ENCODE measurements around the gene YDJC. TPM values are rescaled to one million over a fixed set of nuclear protein-coding genes. Genes with fewer than 3 reads are reported as not detected.

YDJC gene
- total and polyA plus RNA-seq, 9 of the 15 experiments (the other 6 are each of a cell fraction or from before 2014, with no cell fraction given): 13.5 to 871 (median 164) TPM

DNA sequence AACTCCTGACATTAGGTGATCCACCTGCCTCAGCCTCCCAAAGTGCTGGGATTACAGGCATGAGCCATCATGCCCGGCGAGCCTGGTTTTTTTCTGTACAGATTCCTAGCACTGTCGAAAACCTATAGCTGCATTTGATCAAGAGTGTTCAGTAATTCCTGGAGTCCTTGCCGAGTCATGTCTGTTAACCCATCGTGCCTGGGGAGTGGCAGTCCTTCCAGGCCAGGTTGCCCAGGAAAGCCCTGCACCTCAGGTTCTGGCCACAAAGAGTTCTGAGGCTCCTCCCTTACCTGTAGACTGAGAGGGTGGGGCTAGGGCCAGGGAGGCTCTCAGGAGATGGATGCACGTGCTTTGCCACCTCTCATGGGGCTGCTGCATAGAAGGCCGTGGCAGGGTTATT lies 17.0 kb downstream of the YDJC start (continued):
- TF ChIP-seq, protein P1, sequence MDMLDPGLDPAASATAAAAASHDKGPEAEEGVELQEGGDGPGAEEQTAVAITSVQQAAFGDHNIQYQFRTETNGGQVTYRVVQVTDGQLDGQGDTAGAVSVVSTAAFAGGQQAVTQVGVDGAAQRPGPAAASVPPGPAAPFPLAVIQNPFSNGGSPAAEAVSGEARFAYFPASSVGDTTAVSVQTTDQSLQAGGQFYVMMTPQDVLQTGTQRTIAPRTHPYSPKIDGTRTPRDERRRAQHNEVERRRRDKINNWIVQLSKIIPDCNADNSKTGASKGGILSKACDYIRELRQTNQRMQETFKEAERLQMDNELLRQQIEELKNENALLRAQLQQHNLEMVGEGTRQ (CRISPR knock-in tag; IDR thresholded peaks at IDR 0.05): no peak
- TF ChIP-seq, protein P2, sequence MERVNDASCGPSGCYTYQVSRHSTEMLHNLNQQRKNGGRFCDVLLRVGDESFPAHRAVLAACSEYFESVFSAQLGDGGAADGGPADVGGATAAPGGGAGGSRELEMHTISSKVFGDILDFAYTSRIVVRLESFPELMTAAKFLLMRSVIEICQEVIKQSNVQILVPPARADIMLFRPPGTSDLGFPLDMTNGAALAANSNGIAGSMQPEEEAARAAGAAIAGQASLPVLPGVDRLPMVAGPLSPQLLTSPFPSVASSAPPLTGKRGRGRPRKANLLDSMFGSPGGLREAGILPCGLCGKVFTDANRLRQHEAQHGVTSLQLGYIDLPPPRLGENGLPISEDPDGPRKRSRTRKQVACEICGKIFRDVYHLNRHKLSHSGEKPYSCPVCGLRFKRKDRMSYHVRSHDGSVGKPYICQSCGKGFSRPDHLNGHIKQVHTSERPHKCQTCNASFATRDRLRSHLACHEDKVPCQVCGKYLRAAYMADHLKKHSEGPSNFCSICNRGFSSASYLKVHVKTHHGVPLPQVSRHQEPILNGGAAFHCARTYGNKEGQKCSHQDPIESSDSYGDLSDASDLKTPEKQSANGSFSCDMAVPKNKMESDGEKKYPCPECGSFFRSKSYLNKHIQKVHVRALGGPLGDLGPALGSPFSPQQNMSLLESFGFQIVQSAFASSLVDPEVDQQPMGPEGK (CRISPR knock-in tag; IDR thresholded peaks at IDR 0.05; ENCODE audit: borderline replicate concordance): no peak
- no peak for TF ChIP-seq HNRNPK (IDR thresholded peaks at IDR 0.05; ENCODE audit: low read depth, low read length, poor library complexity, severe bottlenecking)
- TF ChIP-seq, protein P3, sequence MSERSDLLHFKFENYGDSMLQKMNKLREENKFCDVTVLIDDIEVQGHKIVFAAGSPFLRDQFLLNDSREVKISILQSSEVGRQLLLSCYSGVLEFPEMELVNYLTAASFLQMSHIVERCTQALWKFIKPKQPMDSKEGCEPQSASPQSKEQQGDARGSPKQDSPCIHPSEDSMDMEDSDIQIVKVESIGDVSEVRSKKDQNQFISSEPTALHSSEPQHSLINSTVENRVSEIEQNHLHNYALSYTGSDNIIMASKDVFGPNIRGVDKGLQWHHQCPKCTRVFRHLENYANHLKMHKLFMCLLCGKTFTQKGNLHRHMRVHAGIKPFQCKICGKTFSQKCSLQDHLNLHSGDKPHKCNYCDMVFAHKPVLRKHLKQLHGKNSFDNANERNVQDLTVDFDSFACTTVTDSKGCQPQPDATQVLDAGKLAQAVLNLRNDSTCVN (CRISPR knock-in tag; IDR thresholded peaks at IDR 0.05): no peak
- TF ChIP-seq, protein P4, sequence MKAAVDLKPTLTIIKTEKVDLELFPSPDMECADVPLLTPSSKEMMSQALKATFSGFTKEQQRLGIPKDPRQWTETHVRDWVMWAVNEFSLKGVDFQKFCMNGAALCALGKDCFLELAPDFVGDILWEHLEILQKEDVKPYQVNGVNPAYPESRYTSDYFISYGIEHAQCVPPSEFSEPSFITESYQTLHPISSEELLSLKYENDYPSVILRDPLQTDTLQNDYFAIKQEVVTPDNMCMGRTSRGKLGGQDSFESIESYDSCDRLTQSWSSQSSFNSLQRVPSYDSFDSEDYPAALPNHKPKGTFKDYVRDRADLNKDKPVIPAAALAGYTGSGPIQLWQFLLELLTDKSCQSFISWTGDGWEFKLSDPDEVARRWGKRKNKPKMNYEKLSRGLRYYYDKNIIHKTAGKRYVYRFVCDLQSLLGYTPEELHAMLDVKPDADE (conservative IDR thresholded peaks at IDR 0.05; ENCODE audit: control insufficient read depth, low read depth, low read length): no peak
- TF ChIP-seq, protein P5, sequence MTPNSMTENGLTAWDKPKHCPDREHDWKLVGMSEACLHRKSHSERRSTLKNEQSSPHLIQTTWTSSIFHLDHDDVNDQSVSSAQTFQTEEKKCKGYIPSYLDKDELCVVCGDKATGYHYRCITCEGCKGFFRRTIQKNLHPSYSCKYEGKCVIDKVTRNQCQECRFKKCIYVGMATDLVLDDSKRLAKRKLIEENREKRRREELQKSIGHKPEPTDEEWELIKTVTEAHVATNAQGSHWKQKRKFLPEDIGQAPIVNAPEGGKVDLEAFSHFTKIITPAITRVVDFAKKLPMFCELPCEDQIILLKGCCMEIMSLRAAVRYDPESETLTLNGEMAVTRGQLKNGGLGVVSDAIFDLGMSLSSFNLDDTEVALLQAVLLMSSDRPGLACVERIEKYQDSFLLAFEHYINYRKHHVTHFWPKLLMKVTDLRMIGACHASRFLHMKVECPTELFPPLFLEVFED (CRISPR knock-in tag; conservative IDR thresholded peaks at IDR 0.05): no peak
- TF ChIP-seq, protein P6, sequence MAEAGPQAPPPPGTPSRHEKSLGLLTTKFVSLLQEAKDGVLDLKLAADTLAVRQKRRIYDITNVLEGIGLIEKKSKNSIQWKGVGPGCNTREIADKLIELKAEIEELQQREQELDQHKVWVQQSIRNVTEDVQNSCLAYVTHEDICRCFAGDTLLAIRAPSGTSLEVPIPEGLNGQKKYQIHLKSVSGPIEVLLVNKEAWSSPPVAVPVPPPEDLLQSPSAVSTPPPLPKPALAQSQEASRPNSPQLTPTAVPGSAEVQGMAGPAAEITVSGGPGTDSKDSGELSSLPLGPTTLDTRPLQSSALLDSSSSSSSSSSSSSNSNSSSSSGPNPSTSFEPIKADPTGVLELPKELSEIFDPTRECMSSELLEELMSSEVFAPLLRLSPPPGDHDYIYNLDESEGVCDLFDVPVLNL (CRISPR knock-in tag; IDR thresholded peaks at IDR 0.05; ENCODE audit: low read depth): no peak; the same call in 1 of the 2 replicates
- no peak for TF ChIP-seq NFATC3 (IDR thresholded peaks at IDR 0.05)
- no peak for TF ChIP-seq TRIM24 (IDR thresholded peaks at IDR 0.05)
- TF ChIP-seq, protein P7, sequence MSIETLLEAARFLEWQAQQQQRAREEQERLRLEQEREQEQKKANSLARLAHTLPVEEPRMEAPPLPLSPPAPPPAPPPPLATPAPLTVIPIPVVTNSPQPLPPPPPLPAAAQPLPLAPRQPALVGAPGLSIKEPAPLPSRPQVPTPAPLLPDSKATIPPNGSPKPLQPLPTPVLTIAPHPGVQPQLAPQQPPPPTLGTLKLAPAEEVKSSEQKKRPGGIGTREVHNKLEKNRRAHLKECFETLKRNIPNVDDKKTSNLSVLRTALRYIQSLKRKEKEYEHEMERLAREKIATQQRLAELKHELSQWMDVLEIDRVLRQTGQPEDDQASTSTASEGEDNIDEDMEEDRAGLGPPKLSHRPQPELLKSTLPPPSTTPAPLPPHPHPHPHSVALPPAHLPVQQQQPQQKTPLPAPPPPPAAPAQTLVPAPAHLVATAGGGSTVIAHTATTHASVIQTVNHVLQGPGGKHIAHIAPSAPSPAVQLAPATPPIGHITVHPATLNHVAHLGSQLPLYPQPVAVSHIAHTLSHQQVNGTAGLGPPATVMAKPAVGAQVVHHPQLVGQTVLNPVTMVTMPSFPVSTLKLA (conservative IDR thresholded peaks at IDR 0.05): no peak
- no peak for TF ChIP-seq FUS (optimal IDR thresholded peaks at IDR 0.05; ENCODE audit: low read depth, low read length)
- TF ChIP-seq, protein P8, sequence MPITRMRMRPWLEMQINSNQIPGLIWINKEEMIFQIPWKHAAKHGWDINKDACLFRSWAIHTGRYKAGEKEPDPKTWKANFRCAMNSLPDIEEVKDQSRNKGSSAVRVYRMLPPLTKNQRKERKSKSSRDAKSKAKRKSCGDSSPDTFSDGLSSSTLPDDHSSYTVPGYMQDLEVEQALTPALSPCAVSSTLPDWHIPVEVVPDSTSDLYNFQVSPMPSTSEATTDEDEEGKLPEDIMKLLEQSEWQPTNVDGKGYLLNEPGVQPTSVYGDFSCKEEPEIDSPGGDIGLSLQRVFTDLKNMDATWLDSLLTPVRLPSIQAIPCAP (CRISPR knock-in tag; IDR thresholded peaks at IDR 0.05; ENCODE audit: borderline replicate concordance): no peak
- no peak for TF ChIP-seq SUPT5H (IDR thresholded peaks at IDR 0.05)
- no peak for TF ChIP-seq ETS2 (tag; IDR thresholded peaks at IDR 0.05; ENCODE audit: borderline replicate concordance, poor library complexity, severe bottlenecking)

Data from K562 (cell line).